ENCODE data around the gene CSTB.

GRCh38 chr21:43775795-43776430 is at the start of gene CSTB:
- TF ChIP-seq, protein P1, sequence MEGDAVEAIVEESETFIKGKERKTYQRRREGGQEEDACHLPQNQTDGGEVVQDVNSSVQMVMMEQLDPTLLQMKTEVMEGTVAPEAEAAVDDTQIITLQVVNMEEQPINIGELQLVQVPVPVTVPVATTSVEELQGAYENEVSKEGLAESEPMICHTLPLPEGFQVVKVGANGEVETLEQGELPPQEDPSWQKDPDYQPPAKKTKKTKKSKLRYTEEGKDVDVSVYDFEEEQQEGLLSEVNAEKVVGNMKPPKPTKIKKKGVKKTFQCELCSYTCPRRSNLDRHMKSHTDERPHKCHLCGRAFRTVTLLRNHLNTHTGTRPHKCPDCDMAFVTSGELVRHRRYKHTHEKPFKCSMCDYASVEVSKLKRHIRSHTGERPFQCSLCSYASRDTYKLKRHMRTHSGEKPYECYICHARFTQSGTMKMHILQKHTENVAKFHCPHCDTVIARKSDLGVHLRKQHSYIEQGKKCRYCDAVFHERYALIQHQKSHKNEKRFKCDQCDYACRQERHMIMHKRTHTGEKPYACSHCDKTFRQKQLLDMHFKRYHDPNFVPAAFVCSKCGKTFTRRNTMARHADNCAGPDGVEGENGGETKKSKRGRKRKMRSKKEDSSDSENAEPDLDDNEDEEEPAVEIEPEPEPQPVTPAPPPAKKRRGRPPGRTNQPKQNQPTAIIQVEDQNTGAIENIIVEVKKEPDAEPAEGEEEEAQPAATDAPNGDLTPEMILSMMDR (conservative IDR thresholded peaks at IDR 0.05) = no peak
- TF ChIP-seq EZH2 (IDR thresholded peaks at IDR 0.05; ENCODE audit: low read depth) = no peak
